ENCODE data around the gene VAV3.
"Not testable (repeated sequence)": the region's sequence is repeated elsewhere in the genome, so short reads cannot be mapped to it uniquely, and the experiment has no call there.

Gene VAV3

DNA sequence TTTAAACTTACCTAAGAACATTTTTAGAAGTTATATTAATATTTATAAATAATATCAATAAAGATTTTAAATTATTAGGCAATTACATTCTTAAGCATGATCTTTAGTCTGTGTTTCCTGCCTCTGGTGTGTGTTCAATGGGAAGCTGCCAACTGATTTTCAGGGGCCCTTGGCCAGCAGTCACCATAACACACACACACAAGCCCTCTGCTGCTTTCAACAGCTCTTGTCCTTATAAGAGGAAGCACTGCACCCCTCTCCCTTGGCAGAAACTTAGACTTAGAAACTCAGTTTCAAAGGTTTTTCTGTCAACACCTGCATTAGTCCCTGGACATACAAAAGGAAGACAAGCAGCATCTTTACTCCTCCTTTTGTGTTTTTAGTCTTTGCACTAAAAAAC lies 81.4 kb downstream of the VAV3 start:
- no peak for DNase-seq (ENCODE audit: low spot score)

DNA sequence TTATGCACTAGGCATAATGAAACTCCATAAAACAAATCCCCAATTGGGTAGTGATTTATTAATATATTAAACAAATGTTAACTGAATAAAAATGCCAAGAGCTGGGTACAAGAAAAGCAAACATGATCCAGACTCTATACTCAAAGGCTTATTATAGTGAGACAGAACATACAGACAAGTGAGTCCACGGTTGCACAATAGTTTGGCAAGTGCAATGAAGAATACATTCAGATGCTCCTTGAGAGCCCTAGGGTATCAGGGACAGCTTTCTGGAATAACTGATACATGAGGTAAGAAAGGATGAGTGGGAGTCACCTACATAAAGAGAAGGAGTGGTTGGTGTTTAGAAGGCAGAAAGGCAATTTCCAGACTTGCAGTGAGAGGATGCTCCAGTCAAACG lies 85.1 kb downstream of the VAV3 start:
- no peak for DNase-seq (ENCODE audit: low spot score)

DNA sequence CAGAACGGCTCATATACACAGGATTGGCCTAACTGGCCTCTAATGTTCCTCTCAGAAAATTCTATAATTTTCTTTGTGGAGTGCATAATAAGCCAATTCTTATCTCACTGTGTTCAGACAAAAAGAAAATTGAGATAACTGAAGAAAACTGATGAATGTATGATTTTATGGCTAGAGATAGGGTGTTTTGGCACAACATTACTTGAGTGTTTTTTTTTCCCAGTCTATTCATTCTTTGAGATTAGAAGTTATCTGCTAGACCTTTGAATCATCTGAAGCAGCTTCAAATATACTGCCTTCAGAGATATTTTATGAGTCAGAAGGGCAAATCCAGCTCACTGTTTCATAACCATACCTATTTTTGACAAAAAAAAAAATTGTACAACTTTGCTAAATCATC lies 85.6 kb downstream of the VAV3 start:
- no peak for DNase-seq (ENCODE audit: low spot score)

DNA sequence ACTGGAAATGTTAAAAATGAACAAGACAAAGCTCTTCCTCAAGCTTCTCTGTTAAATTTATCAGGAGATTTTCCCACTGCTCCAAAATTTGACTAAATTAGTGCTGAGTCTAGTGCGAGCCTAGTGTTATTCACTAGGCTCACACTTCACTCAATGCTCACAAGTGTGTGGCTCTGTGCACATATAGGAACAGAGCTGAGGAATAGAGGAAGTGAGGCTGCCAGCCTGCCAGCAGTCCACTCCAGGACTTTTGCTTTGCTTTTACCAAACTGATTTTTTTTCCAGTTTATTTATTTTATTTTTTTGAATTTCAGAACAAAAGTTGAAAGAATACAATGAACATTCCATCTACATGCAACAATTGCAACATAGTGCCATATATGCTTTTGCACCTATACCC lies 87.2 kb downstream of the VAV3 start:
- no peak for DNase-seq (ENCODE audit: low spot score)

DNA sequence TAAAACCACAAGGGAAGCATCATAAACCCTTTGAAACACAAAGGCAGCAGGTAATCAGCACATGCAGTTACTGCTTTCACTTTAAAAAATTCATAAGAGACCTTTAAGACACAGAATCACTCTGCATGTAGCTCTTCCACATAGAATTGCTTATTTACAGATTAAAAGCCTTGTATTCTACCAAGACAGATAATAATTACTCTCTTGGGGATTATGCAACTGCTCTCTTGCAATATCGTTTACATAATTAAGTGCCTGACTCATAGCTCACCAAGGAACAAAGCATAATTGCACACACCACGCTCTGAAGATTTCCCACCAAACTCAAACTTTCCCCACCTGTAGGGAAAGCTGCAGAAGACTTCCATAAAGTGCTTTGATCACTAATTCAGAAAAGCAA lies 87.9 kb downstream of the VAV3 start:
- no peak for DNase-seq (ENCODE audit: low spot score)

DNA sequence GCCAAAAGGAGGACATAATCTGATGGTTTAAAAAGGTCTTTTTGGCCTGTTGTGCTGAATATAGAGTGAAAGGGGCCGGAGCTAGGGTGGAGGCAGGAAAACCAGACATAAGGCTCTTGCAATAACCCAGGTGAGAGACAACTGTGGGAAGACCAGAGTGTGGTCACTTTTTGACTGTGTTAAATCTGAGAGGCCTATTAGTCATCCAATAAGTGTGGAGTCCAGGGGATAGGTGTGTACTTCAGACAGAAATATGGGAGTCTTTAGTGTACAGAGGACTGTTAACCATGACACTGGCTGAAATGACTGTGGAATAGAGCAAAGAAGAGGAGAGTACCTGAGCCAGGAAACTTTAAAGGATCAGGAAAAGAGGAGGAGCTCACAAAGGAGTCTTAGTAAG lies 89.3 kb downstream of the VAV3 start:
- DNase-seq (ENCODE audit: low spot score): no peak

DNA sequence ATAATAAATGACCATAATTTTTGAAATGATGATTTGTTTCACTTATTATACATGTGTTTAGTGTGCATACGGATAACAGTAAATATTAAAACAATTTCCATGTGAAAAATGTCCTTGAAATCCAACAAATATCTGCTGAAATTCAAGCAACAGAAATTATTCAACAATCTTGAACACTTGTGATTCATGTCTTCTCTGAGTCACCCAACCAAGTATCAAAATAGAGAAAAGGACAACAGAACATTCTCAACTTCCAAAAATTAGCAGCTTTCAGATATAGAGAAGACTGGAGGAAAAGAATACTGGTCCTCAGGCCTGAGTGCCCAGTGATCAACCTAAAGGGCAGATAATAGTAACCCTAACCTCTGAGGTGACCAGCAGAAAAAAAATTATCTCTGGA lies 90.8 kb downstream of the VAV3 start:
- no peak for DNase-seq (ENCODE audit: low spot score)

DNA sequence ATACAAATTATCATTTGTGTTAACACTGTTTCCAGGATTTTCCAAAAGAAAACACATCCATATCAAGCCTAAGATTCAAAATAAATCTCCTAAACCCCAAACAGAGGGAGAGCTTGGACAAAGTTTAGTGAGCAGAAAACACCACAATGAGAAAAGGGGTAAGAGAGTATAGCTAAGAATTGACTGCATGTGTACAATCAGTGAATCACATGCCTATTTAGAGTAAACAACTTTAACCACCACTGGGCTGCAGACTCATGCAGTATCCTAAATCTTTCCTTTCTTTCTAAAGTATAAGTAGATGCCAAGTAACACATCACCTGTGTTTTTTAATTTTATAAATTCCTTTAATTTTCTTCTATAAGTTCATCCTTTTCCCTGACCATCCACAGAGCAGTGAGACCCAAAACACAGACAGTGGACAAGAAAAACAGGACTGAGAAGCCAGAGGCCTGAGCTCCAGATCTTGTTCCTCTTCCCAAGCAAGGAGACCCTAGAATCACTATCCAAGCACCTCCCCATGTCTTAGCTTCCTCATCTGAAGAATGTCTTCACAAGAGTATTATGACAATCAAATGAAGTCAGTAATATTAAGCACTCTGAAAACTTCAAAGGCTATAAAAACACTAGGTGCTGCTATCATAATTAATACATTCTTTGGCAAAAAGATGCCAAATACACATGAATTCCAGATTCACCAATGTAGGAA lies 93.1 kb downstream of the VAV3 start:
- DNase-seq (ENCODE audit: low spot score): no peak

DNA sequence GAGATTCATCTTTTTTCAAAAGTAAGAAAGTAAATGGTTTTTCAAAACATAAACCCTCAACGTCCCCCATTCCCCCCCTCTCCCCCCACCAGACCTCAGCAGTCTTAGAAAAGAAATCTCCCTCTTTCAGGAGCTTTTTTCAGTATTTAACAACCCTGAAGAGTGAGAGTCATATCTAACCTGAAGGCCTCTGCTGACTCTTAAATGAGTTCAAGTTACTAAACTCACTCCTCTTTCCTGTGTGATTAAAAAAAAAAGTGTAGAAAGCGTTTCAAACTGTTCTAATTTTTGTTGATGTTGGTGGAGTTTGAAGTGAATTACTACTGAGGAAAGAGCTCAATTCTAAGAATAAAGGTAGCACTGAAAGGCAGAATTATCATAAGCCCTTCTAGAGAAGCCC lies 93.7 kb downstream of the VAV3 start:
- DNase-seq (ENCODE audit: low spot score): no peak

DNA sequence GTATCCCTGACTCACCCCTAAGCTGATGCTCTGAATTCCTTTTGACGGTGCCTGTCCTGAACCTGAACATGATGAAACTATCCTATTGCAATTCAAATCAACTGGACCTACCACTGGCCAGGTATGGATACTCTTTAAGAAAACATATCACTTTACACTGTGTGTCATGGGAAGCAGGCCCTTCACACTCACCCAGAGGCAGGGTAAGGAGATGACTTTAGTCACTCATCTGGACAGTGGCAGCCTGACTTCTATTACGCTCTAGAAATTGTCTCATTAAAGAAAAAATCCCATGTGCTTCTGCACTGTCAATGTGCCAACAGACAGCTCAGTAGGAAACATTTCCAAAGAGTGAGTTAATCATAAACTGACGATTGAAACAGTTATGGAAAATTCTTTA lies 94.3 kb downstream of the VAV3 start:
- DNase-seq (ENCODE audit: low spot score): no peak

DNA sequence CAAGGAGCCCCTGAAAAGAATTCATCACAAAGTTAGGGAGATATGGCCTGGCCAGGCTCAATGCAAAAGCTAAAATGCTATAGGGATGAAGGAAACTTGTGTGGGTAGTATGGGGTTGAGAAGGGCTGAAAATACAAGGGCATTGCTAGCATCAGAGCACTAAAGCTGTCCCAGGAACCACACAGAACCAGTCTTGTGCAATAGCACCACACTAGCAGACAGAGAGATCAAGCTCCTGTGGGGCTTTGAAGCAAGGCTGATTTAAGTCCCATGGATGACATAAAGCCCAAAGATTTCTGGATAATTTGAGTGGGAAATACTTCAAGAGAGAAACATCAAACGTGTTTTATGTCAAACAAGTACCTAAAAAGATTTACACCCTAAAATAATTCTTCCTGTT lies 97.1 kb downstream of the VAV3 start:
- DNase-seq (ENCODE audit: low spot score): no peak

DNA sequence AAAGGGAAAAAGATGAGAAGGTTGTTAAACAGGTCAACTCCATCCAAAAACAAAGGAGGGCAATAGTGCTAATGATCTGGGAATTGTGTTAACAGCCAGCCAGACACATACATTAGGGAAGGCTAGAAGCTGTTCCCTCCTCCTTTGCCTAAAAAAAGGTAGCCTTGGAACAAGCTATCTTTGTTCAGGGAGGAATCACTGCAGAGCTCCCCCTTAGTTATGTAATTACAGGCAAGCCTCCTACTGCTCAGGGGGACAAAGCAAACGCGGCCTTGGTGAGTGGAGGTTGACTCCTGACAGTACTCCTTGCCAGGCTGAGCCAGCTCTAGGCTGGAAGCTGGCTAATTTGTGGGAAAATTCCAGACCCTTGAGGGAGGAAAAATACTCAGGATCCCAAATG lies 97.6 kb downstream of the VAV3 start:
- DNase-seq (ENCODE audit: low spot score): no peak

DNA sequence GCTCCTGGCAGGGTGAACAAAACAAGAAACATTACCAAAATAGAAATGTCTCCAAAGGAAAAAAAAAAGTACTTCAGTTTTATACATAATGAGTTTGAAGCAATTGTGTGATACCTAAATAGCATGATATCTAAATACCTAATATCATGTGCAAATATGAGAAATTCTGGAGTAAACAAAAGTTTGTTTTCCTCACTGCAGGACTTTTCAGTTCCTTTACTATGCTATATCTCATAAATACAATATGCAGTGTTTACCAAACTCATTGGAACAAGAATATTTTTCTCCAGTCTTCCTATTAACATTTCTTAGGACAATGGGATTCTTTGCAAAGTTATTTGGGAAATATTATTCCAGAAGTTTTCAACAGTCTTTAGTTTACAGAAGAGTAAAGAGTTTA lies 98.1 kb downstream of the VAV3 start:
- DNase-seq (ENCODE audit: low spot score): no peak

DNA sequence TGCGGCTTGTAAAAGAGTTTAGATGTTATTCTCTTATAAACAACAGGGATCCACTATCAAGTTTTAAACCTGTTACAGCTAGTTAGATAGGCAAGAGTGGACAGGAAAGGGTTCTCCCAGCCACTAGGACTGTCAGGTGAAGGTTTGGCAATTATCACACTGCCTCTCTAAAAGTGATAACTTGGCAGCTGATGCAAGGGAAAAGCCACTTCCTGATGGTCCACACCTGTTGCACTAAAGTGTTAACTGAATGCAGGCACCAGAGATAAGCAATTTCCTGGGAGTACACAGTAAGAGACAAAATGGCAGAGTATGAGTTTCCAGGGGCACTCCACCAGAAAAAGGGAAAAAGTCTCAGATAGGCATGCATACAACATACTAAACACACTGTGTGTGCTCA lies 99.4 kb downstream of the VAV3 start:
- DNase-seq (ENCODE audit: low spot score): no peak

DNA sequence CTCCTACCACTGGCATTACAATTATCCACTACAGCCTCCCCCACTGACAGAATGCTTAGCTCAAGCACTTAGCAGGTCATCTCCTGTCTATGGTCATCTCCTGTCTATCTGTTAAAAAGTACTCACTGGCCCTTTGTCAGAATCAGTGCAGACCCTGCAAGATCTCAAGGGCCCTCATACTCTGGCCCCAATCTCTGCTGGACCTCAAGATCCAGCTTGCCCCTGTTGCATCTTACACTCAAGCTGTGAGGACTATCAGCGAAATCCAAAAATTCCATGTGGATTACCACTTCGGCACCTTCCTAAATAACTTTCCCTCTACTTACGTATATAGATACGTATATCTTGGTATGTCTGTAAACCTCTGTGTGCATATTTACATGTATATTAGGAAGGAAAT lies 101.6 kb downstream of the VAV3 start:
- no peak for DNase-seq (ENCODE audit: low spot score)

DNA sequence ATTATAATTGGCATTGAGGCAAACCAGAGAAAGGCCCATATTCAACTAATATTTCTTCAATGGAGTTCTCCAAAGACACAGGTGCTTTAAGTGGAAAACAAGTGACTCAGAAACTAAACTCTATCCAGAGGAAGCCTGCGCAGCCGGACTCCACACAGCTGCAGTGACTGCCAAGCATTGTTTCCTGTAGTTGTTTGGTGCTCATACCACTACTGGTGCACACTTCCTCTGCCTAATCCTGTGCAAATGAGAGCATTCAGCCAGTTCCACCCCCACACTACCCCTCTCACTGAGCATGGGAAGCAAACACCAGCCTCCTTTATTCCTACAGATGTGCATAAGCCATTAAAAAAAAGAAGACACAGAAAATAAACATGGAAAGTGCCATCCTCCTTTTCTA lies 102.9 kb downstream of the VAV3 start:
- DNase-seq (ENCODE audit: low spot score): no peak

DNA sequence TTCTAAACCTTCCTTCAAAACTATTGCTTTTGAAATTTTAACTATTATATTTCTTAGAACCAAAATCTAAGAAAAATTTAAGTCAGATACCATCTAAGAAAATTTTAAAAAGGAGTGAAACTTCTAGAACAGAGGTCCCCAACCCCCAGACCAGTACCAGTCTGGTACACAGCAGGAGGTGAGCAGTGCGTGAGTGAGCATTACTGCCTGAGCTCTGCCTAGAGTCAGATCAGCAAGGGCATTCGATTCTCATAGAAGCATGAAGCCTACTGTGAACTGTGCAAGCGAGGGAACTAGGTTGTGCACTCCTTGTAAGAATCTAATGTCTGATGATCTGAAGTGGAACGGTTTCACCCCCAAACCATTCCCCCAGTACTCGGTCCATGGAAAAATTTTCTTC lies 106.7 kb downstream of the VAV3 start:
- DNase-seq (ENCODE audit: low spot score): no peak

DNA sequence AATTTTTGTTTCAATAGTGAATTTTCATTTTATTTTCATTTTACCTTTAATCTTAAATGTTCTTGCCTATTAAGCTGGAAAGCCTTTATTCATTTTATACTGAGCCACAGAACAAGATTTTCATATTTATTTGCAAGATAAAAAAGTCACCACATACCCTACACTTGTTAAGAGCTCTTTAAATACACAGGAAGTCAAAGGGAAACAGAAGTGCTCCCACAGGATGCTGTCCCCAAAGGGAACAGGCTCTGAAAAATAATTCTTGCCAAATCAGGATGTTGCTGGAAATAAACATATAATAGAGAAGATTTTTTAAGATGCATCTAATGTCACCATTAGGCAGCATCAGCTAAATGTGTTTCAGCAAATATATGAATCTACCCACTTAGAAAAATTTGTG lies 113.6 kb downstream of the VAV3 start:
- DNase-seq (ENCODE audit: low spot score): no peak

DNA sequence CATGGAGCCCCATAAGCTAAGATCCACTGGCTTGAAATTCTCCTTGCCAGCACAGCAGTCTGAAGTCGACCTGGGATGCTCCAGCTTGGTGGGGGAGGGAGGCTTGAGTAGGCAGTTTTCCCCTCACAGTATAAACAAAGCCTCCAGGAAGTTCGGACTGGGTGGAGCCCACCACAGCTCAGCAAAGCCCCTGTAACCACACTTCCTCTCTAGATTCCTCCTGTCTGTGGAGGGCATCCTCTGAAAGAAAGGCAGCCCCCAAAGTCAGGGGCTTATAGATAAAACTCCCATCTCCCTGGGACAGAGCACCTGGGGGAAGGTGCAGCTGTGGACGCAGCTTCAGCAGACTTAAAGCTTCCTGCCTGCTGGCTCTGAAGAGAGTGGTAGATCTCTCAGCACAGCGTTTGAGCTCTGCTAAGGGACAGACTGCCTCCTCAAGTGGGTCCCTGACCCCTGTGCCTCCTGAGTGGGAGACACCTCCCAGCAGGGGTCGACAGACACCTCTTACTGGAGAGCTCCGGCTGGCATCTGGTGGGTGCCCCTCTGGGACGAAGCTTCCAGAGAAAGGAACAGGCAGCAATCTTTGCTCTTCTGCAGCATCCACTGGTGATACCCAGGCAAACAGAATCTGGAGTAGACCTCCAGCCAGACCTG lies 120.3 kb downstream of the VAV3 start:
- DNase-seq (ENCODE audit: low spot score): not testable (repeated sequence)

DNA sequence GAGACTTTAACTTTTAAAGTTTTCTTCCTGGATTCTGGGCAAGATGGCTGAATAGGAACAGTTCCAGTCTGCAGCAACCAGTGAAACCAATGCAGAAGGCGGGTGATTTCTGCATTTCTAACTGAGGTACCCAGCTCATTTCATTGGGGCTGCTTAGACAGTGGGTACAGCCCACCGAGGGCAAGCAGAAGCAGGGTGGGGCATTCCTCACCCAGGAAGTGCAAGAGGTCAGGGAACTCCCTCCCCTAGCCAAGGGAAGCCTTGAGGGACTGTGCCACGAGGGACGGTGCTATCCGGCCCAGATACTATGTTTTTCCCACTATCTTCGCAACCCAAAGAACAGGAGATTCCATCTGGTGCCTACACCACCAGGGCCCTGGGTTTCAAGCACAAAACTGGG lies 121.0 kb downstream of the VAV3 start:
- DNase-seq (ENCODE audit: low spot score): no peak

DNA sequence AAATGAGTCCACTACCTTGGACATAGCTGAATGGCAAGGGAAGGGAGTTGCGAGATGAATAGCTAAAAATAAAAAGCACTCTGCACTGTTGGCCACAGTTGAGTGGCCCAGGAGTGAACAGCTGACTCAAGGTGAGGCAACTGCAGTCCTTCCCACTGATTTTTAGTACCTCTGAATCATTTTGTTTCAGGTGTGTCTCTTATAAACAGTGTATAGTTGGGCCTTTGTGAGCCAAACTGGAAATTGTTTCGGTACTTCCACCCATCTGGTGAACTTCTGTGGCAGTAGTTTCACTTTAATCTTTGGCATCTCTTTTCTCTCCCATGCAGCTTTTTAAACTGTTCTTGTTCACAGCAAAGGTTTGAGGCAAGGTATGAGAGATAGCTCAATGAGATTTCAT lies 122.7 kb downstream of the VAV3 start:
- no peak for DNase-seq (ENCODE audit: low spot score)

DNA sequence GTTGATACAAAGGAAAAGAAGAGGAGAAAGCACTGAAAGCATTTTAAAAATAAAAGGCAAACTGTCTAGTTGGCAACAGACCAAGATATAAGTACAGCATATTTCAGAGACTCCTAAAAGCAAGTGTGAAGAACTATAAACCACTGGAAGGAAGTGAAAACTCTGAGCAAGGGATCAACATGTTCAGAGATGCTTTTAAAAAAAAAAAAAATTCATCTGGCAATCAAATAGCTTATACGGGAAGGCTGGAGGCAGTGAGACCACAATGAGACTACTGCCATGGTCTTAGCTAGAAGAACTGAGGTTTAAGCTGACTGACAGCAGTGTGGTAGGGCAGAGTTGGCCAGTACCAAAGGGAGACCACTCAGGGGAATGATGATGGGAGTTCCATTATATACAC lies 124.3 kb downstream of the VAV3 start:
- no peak for DNase-seq (ENCODE audit: low spot score)

DNA sequence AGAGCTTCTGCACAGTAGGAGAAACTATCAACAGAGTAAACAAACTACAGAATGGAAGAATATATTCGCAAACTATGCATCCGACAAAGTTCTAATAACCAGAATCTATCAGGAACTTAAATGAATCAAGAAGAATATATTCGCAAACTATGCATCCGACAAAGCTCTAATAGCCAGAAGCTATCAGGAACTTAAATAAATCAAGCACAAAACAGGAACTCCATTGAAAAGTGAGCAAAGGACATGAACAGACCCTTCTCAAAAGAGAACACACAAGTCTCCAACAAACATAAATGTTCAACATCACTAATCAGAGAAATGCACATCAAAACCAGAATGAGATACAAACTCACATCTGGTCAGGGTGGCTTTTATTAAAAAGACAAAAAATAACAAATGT lies 126.9 kb downstream of the VAV3 start:
- DNase-seq (ENCODE audit: low spot score): no peak

DNA sequence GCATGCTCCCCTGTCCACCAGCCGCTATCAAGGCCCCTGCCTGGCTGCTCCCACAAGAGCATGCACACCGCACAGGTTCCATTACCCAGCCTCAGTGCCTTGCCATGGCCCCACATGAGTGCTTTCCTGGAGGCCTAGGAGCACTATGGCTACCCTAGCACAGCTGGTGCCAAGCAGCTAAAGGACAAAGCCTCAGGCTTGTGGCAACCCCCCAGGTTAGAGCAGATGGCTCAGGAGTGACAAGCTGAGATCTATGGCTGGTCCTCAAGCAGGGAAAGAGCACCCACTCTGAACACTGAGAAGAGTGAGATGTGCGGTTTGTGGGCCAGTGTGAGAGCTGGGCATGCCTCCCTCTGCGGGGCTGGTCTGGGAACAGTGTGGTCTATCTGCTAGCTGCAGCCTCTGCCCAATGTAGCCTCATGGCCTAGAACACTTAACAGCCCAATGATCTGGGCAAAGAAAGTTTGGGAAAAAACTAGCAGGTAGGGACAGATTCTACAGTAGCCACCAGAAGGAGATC lies 129.8 kb downstream of the VAV3 start:
- DNase-seq (ENCODE audit: low spot score): no peak

Measured in germinal center (tissue), 1 donor.